OCI-LY1 (cell line): ENCODE measurements around the gene ERV3-1.

ENCODE experiments used
- H2AFZ ChIP-seq: fragments of 200-600 bp; sonication (generic), shearing (Covaris generic); 2 replicates; pipeline ENCODE4 v1.6.0; 2014; ENCODE audit warnings: antibody characterized with exemption, mild to moderate bottlenecking, low read length
- H3F3A ChIP-seq: fragments of 200-600 bp; sonication (generic), shearing (Covaris generic); 2 replicates; pipeline ENCODE4 v1.6.0; 2014; ENCODE audit warnings: mild to moderate bottlenecking, antibody characterized with exemption, low read length, moderate library complexity; ENCODE audit not compliant: insufficient read depth
- H3K27ac ChIP-seq: fragments of 200-600 bp; sonication (generic); 2 replicates; pipeline ENCODE4 v1.5.1; 2014; ENCODE audit warnings: low read length, mixed run types, mild to moderate bottlenecking, low read depth; ENCODE audit not compliant: poor library complexity, severe bottlenecking
- H3K27me3 ChIP-seq: fragments of 200-600 bp; sonication (generic); 2 replicates; pipeline ENCODE4 v1.6.0; 2014; ENCODE audit warnings: antibody characterized with exemption, mild to moderate bottlenecking, low read length, moderate library complexity; ENCODE audit not compliant: insufficient read depth
- H3K36me3 ChIP-seq: fragments of 200-600 bp; sonication (generic); 2 replicates; pipeline ENCODE4 v1.6.1; 2014; ENCODE audit warnings: mild to moderate bottlenecking, antibody characterized with exemption, low read length, moderate library complexity, mixed read lengths; ENCODE audit not compliant: insufficient read depth
- H3K4me1 ChIP-seq: fragments of 200-600 bp; sonication (generic); 2 replicates; pipeline ENCODE4 v1.5.1; 2014; ENCODE audit warnings: mild to moderate bottlenecking, low read length, moderate library complexity; ENCODE audit not compliant: insufficient read depth, severe bottlenecking
- H3K4me2 ChIP-seq: fragments of 200-600 bp; sonication (generic), shearing (Covaris generic); 2 replicates; pipeline ENCODE4 v1.6.1; 2014; ENCODE audit warnings: low read length
- H3K4me3 ChIP-seq: fragments of 200-600 bp; sonication (generic); 2 replicates; pipeline ENCODE4 v1.5.1; 2014; ENCODE audit warnings: low read length, low read depth, mild to moderate bottlenecking, mixed read lengths; ENCODE audit not compliant: poor library complexity, severe bottlenecking
- H3K79me2 ChIP-seq: fragments of 200-600 bp; shearing (Covaris generic); 2 replicates; pipeline ENCODE4 v1.6.1; 2016; ENCODE audit warnings: mixed run types, low read length, mixed read lengths; ENCODE audit not compliant: insufficient read depth
- H3K9ac ChIP-seq: fragments of 200-600 bp; sonication (generic), shearing (Covaris generic); 2 replicates; pipeline ENCODE4 v1.6.1; 2014; ENCODE audit warnings: mild to moderate bottlenecking, low read length, mixed read lengths
- H3K9me2 ChIP-seq: fragments of 200-600 bp; sonication (generic), shearing (Covaris generic); 2 replicates; pipeline ENCODE4 v1.6.1; 2014; ENCODE audit warnings: low read depth, mild to moderate bottlenecking, low read length, mixed read lengths
- H3K9me3 ChIP-seq: fragments of 200-600 bp; shearing (Covaris generic); 2 replicates; pipeline ENCODE4 v1.6.1; 2014; ENCODE audit warnings: low read length, mixed read lengths
- H4K20me1 ChIP-seq: fragments of 200-600 bp; sonication (generic), shearing (Covaris generic); 2 replicates; pipeline ENCODE4 v1.6.0; 2016; ENCODE audit warnings: mild to moderate bottlenecking, low read length; ENCODE audit not compliant: insufficient read depth
- CTCF ChIP-seq: fragments of 200-600 bp; sonication (generic), shearing (Covaris generic); IDR thresholded peaks from 2 replicates; pipeline ENCODE4 v1.5.1; 2017; ENCODE audit warnings: mild to moderate bottlenecking, antibody characterized with exemption, low read length, moderate library complexity, mixed read lengths
- EZH2 ChIP-seq: fragments of 200-600 bp; sonication (generic), shearing (Covaris generic); IDR thresholded peaks from 2 replicates; pipeline ENCODE4 v1.8.0; 2017; ENCODE audit warnings: borderline replicate concordance, mixed run types, mild to moderate bottlenecking, antibody characterized with exemption, low read length, moderate library complexity, mixed read lengths

Gene ERV3-1

GRCh38 chr7:64997164-64997908 is 9.2 kb downstream of the ERV3-1 start:
- no peak overlapping the region for H3K9ac ChIP-seq
- H3K79me2 ChIP-seq, result no peaks in the 10 kb centered on the region

GRCh38 chr7:64996305-64996704 is 10.2 kb downstream of the ERV3-1 start:
- Histone ChIP-seq H3F3A (no peaks in the 10 kb centered on the region), H3K27ac (no peak overlapping the region), H2AFZ (no peak overlapping the region), H3K9ac (no peak overlapping the region), H3K9me2 (no peaks in the 10 kb centered on the region), H3K4me2 (no peak overlapping the region), H3K4me3 (no peak overlapping the region), H3K79me2 (no peaks in the 10 kb centered on the region), H3K9me3 (peaks cover 60% of the 10 kb centered on the region), H4K20me1 (no peaks in the 10 kb centered on the region), H3K36me3 (peaks cover 58% of the 10 kb centered on the region), H3K27me3 (no peaks in the 10 kb centered on the region), H3K4me1 (peaks cover 6% of the 10 kb centered on the region)
- TF ChIP-seq EZH2 (no peak), CTCF (no peak)

More at GRCh38 chr7:64997164-64997908, 9.2 kb downstream of the ERV3-1 start:
- Histone ChIP-seq H3K4me1 (peaks cover 6% of the 10 kb centered on the region), H2AFZ (no peak overlapping the region), H3F3A (no peaks in the 10 kb centered on the region), H3K9me3 (peaks cover 60% of the 10 kb centered on the region), H3K36me3 (peaks cover 67% of the 10 kb centered on the region), H4K20me1 (no peaks in the 10 kb centered on the region), H3K4me3 (no peak overlapping the region), H3K27ac (no peak overlapping the region), H3K4me2 (no peak overlapping the region), H3K27me3 (no peaks in the 10 kb centered on the region), H3K9me2 (no peaks in the 10 kb centered on the region)
- TF ChIP-seq CTCF (no peak), EZH2 (no peak)

DNA sequence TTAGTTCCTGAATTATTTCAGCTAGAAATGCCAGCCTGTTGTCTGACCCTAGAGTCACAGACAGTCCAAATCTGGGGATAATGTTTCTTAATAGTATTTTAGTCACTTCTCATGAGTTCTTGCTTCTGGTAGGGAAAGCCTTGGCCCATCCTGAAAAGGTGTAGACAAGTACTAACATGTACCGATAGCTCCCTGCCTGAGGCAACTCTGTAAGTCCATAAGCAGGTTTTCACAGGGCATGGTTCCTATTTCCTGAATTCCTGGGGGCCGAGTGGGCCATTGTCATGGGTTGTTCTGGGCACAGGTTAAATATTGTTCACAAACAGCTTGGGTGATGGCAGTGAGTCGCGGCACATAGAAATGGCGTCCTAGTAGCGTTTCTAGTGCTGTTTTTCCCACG is 12.6 kb downstream of the ERV3-1 start:
- Histone ChIP-seq H2AFZ (no peak overlapping the region), H3K79me2 (no peaks in the 10 kb centered on the region), H3K9me3 (peaks cover 58% of the 10 kb centered on the region), H3K36me3 (peaks cover 35% of the 10 kb centered on the region), H3K27me3 (no peaks in the 10 kb centered on the region), H3F3A (no peaks in the 10 kb centered on the region), H4K20me1 (no peaks in the 10 kb centered on the region), H3K4me1 (no peaks in the 10 kb centered on the region), H3K27ac (no peak overlapping the region), H3K4me3 (no peak overlapping the region), H3K9ac (no peak overlapping the region), H3K9me2 (no peaks in the 10 kb centered on the region), H3K4me2 (no peak overlapping the region)
- no peak for TF ChIP-seq EZH2
- TF ChIP-seq CTCF, result no peak
